Measurements from ENCODE around the gene MBL2. TPM values are rescaled to one million over a fixed set of nuclear protein-coding genes. Genes with fewer than 3 reads are reported as not detected.

MBL2 gene
- total and polyA plus RNA-seq, 3 donors from 2014 or later, result 0.08 to 0.16 (median 0.12) TPM

DNA sequence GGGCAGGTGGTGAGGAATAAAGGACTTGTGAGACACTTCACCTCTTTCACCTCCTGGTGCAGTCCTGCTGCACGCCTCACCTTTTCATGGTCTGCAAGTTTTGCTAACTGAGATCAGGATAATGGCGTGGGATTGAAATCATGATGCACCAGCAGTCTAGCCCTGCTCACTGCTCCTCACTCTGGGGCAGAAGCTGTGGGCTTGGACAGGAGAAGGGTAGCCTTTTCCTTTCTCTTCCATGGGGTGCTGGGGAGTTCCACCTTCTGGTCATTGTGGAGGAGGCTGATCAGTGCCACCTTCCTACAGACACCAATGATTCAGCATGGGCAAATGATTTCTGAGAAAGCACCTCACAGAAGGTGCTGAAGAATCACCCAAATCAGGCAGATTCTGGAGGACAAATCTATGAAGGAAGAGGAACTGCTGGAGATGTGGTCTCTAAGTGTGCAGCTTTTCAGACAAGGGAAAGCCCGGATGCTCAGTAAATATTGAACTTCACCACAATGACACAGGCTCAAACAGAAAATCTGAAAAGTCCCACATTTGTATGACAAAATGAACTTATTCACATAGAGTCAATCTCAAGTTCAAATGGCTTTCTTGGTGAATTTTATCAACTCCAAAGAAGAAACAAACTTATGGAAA lies 19.7 kb downstream of the MBL2 start:
- intact Hi-C loops (cut with DNase I; ENCODE audit: low total_unique reads), result no loop called here
- 91 to 95% methylated on average over 3 of the region's 3 CpGs for WGBS, 2 donors
- no peak overlapping the region for H3K4me3 ChIP-seq
- no peaks in the 10 kb centered on the region for H3K36me3 ChIP-seq (ENCODE audit: low read depth, missing control alignments)
- no peak for TF ChIP-seq POLR2A (IDR thresholded peaks at IDR 0.05)
- TF ChIP-seq, protein P1, sequence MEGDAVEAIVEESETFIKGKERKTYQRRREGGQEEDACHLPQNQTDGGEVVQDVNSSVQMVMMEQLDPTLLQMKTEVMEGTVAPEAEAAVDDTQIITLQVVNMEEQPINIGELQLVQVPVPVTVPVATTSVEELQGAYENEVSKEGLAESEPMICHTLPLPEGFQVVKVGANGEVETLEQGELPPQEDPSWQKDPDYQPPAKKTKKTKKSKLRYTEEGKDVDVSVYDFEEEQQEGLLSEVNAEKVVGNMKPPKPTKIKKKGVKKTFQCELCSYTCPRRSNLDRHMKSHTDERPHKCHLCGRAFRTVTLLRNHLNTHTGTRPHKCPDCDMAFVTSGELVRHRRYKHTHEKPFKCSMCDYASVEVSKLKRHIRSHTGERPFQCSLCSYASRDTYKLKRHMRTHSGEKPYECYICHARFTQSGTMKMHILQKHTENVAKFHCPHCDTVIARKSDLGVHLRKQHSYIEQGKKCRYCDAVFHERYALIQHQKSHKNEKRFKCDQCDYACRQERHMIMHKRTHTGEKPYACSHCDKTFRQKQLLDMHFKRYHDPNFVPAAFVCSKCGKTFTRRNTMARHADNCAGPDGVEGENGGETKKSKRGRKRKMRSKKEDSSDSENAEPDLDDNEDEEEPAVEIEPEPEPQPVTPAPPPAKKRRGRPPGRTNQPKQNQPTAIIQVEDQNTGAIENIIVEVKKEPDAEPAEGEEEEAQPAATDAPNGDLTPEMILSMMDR (IDR thresholded peaks at IDR 0.05), result no peak
- H3K4me1 ChIP-seq, result peaks cover 1% of the 10 kb centered on the region
- no peaks in the 10 kb centered on the region for H3K9me3 ChIP-seq
- no peaks in the 10 kb centered on the region for H3K27me3 ChIP-seq
- DNase-seq, result no peak
- H3K27ac ChIP-seq, result no peak overlapping the region

DNA sequence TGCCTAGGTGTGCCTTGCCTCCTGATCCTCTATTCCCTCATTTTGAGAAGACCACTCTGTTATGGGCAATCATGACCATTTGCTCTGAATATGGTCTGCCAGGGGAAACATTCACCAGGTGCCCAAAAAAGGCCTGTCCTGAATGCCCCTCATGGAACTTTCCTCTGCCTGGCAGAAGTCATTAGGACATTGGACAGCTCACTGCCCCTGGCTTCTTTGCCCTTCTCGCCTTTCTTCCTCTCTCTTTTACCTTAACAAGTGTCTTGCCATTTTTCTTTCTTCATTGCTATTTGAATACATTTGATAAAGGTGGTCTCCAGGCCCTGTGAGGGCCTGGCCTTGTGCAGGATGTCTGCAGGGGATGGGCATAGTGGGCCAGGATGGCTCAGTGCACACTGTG lies 20.3 kb downstream of the MBL2 start:
- intact Hi-C loops (cut with DNase I; ENCODE audit: low total_unique reads), result no loop called here
- 89 to 96% methylated on average over 1 of the region's 1 CpG for WGBS, 2 donors
- no peak for TF ChIP-seq POLR2A (IDR thresholded peaks at IDR 0.05)
- TF ChIP-seq, protein P1 (IDR thresholded peaks at IDR 0.05), result no peak
- Histone ChIP-seq H3K36me3 (ENCODE audit: low read depth, missing control alignments) (no peaks in the 10 kb centered on the region), H3K9me3 (no peaks in the 10 kb centered on the region), H3K27ac (no peak overlapping the region), H3K27me3 (no peaks in the 10 kb centered on the region), H3K4me1 (no peaks in the 10 kb centered on the region), H3K4me3 (no peak overlapping the region)
- no peak for DNase-seq

DNA sequence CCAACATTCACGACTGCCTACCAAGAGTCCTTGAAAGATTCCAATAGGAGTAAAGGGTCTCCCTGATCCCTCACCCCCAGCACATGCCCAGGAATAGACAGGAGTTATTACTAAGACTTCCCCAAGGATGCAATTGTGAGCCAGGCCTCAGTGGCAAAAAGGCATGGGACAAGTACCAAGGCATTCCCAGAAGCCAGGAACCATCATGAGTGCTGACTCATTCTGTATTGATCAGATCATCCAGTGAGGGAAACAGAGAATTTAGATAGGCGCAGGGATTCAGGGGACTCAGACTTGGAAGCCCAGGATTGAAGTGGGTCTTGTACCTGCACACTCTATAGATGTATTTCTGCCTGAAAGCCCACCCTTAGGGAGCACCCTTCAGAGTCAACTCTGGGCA lies 21.2 kb downstream of the MBL2 start:
- TF ChIP-seq, protein P1 (IDR thresholded peaks at IDR 0.05), result no peak
- no peak for TF ChIP-seq POLR2A (IDR thresholded peaks at IDR 0.05)
- no peak for DNase-seq
- Histone ChIP-seq H3K27ac (no peak overlapping the region), H3K4me3 (no peak overlapping the region), H3K9me3 (no peaks in the 10 kb centered on the region), H3K4me1 (no peaks in the 10 kb centered on the region), H3K36me3 (ENCODE audit: low read depth, missing control alignments) (no peaks in the 10 kb centered on the region), H3K27me3 (no peaks in the 10 kb centered on the region)
- WGBS, 2 donors, result 76 to 92% methylated on average over 2 of the region's 2 CpGs
- intact Hi-C loops (cut with DNase I; ENCODE audit: low total_unique reads), result no loop called here

DNA sequence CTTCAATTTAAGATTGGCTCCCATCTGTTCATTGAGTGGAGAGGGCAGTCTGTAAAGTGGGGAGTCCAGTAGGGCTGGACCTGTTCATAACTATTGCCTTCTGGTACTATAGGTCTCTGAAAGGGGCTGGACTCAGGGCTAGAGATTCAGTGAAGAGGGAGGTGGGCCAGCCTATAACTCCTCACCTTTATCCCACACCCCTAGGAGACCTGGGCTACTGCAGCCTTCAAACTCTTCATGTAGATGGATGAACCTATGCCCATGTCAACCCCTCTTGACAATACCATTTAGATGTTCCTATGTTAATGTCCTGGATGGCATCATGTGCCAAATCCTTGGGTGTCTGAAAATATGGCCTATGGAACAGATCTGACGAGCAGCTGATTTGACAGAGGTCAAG lies 22.0 kb downstream of the MBL2 start:
- intact Hi-C loops (cut with DNase I; ENCODE audit: low total_unique reads), result no loop called here
- Histone ChIP-seq H3K27me3 (no peaks in the 10 kb centered on the region), H3K4me3 (no peak overlapping the region), H3K9me3 (no peaks in the 10 kb centered on the region), H3K36me3 (ENCODE audit: low read depth, missing control alignments) (no peaks in the 10 kb centered on the region), H3K27ac (no peak overlapping the region), H3K4me1 (no peaks in the 10 kb centered on the region)
- no peak for DNase-seq
- TF ChIP-seq, protein P1 (IDR thresholded peaks at IDR 0.05), result no peak
- TF ChIP-seq POLR2A (IDR thresholded peaks at IDR 0.05), result no peak
- 83 to 92% methylated on average over 1 of the region's 1 CpG for WGBS, 2 donors

DNA sequence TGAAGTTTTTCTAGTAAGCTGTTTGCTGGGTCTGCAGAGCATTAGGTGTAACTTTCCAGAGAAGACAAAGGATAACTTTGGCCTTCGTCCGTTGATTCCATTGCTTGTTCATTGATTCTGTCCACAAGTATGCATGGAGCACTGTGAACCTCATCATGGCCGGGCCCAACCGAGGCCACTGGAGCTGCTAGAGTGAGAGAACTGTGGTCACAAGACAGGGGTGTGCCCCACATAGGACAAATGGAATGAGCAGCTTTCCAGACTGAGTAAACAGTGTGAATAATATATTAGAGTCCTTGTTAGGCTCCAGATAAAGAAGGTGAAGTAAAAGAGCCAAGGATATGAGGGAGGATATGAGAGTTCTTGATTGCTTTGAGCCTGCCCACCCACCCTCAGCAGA lies 24.9 kb downstream of the MBL2 start:
- WGBS, 2 donors, result 90 to 98% methylated on average over 4 of the region's 4 CpGs
- DNase-seq, result no peak
- no peaks in the 10 kb centered on the region for H3K36me3 ChIP-seq (ENCODE audit: low read depth, missing control alignments)
- H3K9me3 ChIP-seq, result no peaks in the 10 kb centered on the region
- H3K27ac ChIP-seq, result no peak overlapping the region
- no peaks in the 10 kb centered on the region for H3K27me3 ChIP-seq
- no peaks in the 10 kb centered on the region for H3K4me1 ChIP-seq
- TF ChIP-seq, protein P1 (IDR thresholded peaks at IDR 0.05), result no peak
- TF ChIP-seq POLR2A (IDR thresholded peaks at IDR 0.05), result no peak
- H3K4me3 ChIP-seq, result no peak overlapping the region
- intact Hi-C loops (cut with DNase I; ENCODE audit: low total_unique reads), result no loop called here

Measured in testis (tissue), 3 donors.